MM.1S (cell line): Measurements from ENCODE around the gene ZNF474.

ENCODE experiments used
- DNase-seq: peaks from one replicate; pipeline ENCODE4 v3.0.0-alpha.2; 2015
- H2AFZ ChIP-seq: fragments of 300-600 bp; sonication (generic); 2 replicates; pipeline ENCODE4 v1.6.0; 2016; ENCODE audit warnings: antibody characterized with exemption, low read length
- H3F3A ChIP-seq: fragments of 300-600 bp; sonication (generic); 2 replicates; pipeline ENCODE4 v1.6.1; 2016; ENCODE audit warnings: mild to moderate bottlenecking, antibody characterized with exemption, low read length, moderate library complexity, mixed read lengths; ENCODE audit not compliant: insufficient read depth
- H3K27ac ChIP-seq: fragments of 300-600 bp; sonication (generic); 2 replicates; pipeline ENCODE4 v1.5.1; 2016; ENCODE audit warnings: mild to moderate bottlenecking, low read length
- H3K27me3 ChIP-seq: fragments of 300-600 bp; sonication (generic); replicated peaks from 2 replicates; pipeline ENCODE4 v1.6.0; 2016; ENCODE audit warnings: low read length; ENCODE audit not compliant: insufficient read depth
- H3K36me3 ChIP-seq: fragments of 300-600 bp; sonication (generic); replicated peaks from 2 replicates; pipeline ENCODE4 v1.6.1; 2016; ENCODE audit warnings: mild to moderate bottlenecking, low read length, mixed read lengths; ENCODE audit not compliant: insufficient read depth
- H3K4me1 ChIP-seq: fragments of 300-600 bp; sonication (generic); 2 replicates; pipeline ENCODE4 v1.6.1; 2016; ENCODE audit warnings: low read length, mixed read lengths
- H3K4me2 ChIP-seq: fragments of 300-600 bp; sonication (generic); 2 replicates; pipeline ENCODE4 v1.6.0; 2016; ENCODE audit warnings: low read depth, low read length
- H3K4me3 ChIP-seq: fragments of 300-600 bp; sonication (generic); 2 replicates; pipeline ENCODE4 v1.5.1; 2016; ENCODE audit warnings: low read length, mixed read lengths
- H3K79me2 ChIP-seq: fragments of 300-600 bp; sonication (generic); 2 replicates; pipeline ENCODE4 v1.6.1; 2016; ENCODE audit warnings: mixed run types, low read length, mixed read lengths
- H3K9ac ChIP-seq: fragments of 300-600 bp; sonication (generic); 2 replicates; pipeline ENCODE4 v1.6.1; 2016; ENCODE audit warnings: low read length, mixed read lengths
- H3K9me2 ChIP-seq: fragments of 300-600 bp; sonication (generic); replicated peaks from 2 replicates; pipeline ENCODE4 v1.6.1; 2016; ENCODE audit warnings: mild to moderate bottlenecking, low read length, mixed read lengths; ENCODE audit not compliant: insufficient read depth
- H3K9me3 ChIP-seq: fragments of 300-600 bp; sonication (generic); replicated peaks from 2 replicates; pipeline ENCODE4 v1.6.1; 2016; ENCODE audit warnings: mild to moderate bottlenecking, low read length, mixed read lengths; ENCODE audit not compliant: insufficient read depth
- H4K20me1 ChIP-seq: fragments of 300-600 bp; sonication (generic); 2 replicates; pipeline ENCODE4 v1.6.1; 2016; ENCODE audit warnings: mild to moderate bottlenecking, low read length, moderate library complexity, mixed read lengths; ENCODE audit not compliant: insufficient read depth
- EZH2 ChIP-seq: fragments of 300-600 bp; sonication (generic); optimal IDR thresholded peaks from 2 replicates; pipeline ENCODE3; 2017; ENCODE audit warnings: low read depth, mild to moderate bottlenecking, antibody characterized with exemption, low read length, mixed read lengths
- EZH2phosphoT487 ChIP-seq: fragments of 300-600 bp; sonication (generic); IDR thresholded peaks from 2 replicates; pipeline ENCODE4 v1.6.1; 2018; ENCODE audit warnings: antibody characterized with exemption, low read length
- TF ChIP-seq, protein P1 (sequence below): fragments of 300-600 bp; sonication (generic); IDR thresholded peaks from 2 replicates; pipeline ENCODE4 v1.5.1; 2016; ENCODE audit warnings: antibody characterized with exemption, low read length, mixed read lengths

Gene ZNF474

DNA sequence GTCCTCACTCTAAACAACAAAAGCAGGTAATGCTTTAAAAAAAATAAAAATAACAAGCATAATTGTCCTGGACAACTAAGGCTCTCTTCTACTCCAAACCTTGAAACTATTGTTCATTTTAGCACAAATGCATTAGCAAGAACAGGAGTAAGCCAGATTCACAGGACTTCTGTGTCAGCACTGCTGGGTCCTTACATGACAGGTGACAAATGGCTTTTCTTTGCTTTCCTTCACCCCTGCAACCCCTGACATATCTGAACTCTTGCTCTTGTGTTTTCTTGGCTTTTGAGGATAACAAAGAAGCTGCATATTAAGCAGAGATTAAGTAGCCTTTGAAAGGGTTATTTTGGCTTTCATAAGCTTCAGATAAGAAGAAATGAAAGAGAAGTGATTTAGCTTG, 71.1 kb downstream of the ZNF474 start:
- Histone ChIP-seq H4K20me1 (no peaks in the 10 kb centered on the region), H3K79me2 (no peaks in the 10 kb centered on the region), H2AFZ (no peak overlapping the region), H3K9me2 (no peaks in the 10 kb centered on the region), H3K9me3 (no peaks in the 10 kb centered on the region), H3K4me1 (no peaks in the 10 kb centered on the region), H3K27me3 (no peaks in the 10 kb centered on the region), H3K36me3 (no peaks in the 10 kb centered on the region), H3K4me2 (no peak overlapping the region), H3K27ac (no peak overlapping the region), H3F3A (no peaks in the 10 kb centered on the region), H3K9ac (no peak overlapping the region), H3K4me3 (no peak overlapping the region)
- no peak for DNase-seq
- TF ChIP-seq EZH2 (no peak), EZH2phosphoT487 (no peak)
- TF ChIP-seq, protein P1, sequence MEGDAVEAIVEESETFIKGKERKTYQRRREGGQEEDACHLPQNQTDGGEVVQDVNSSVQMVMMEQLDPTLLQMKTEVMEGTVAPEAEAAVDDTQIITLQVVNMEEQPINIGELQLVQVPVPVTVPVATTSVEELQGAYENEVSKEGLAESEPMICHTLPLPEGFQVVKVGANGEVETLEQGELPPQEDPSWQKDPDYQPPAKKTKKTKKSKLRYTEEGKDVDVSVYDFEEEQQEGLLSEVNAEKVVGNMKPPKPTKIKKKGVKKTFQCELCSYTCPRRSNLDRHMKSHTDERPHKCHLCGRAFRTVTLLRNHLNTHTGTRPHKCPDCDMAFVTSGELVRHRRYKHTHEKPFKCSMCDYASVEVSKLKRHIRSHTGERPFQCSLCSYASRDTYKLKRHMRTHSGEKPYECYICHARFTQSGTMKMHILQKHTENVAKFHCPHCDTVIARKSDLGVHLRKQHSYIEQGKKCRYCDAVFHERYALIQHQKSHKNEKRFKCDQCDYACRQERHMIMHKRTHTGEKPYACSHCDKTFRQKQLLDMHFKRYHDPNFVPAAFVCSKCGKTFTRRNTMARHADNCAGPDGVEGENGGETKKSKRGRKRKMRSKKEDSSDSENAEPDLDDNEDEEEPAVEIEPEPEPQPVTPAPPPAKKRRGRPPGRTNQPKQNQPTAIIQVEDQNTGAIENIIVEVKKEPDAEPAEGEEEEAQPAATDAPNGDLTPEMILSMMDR: no peak

DNA sequence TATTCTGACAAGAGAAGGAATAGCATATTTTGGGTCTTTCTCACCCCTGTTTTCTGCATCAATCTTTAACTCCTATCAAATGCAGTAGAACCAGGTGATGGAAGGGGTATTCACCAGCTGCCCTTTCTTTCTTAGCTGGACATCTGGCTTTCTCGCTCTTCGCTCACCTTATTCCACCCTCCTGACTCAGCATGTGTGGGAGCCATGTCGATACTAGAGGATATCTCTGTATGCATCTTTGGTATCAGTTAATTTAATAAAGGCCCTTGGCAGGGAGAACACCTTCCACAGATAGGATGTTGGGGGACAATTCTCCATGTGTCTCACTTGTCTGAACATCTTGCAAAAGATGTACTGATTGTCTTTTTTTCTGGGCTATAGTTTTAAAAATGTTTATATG, 71.5 kb downstream of the ZNF474 start:
- H3K27ac ChIP-seq: no peak overlapping the region

DNA sequence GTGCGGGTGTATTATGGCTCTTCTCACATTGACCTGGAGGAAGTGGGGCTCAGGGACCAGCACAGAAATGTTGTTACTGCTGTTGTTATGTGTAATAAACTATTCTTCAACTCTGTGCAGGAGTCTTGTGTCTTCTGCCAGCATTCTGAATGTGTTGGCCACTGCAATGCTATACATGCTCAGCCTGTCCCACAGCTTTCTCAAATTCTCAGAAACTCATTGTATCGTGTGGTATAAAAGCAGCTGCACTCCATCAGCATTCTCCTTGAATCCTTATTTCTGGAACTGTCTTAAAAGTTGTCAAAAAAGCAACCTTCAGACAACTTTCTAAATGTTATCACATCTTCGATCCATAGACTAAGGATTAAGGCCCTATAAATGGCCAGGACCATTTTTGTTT, 72.0 kb downstream of the ZNF474 start:
- H3K4me1 ChIP-seq: no peaks in the 10 kb centered on the region
- H3K9ac ChIP-seq: no peak overlapping the region
- no peaks in the 10 kb centered on the region for H3K9me3 ChIP-seq
- no peaks in the 10 kb centered on the region for H4K20me1 ChIP-seq
- no peaks in the 10 kb centered on the region for H3F3A ChIP-seq
- no peak overlapping the region for H3K4me2 ChIP-seq
- no peaks in the 10 kb centered on the region for H3K9me2 ChIP-seq
- H3K79me2 ChIP-seq: no peaks in the 10 kb centered on the region
- H2AFZ ChIP-seq: no peak overlapping the region
- no peak overlapping the region for H3K27ac ChIP-seq
- TF ChIP-seq EZH2 (no peak), EZH2phosphoT487 (no peak)
- TF ChIP-seq, protein P1: no peak
- H3K4me3 ChIP-seq: no peak overlapping the region
- no peaks in the 10 kb centered on the region for H3K27me3 ChIP-seq
- no peaks in the 10 kb centered on the region for H3K36me3 ChIP-seq
- DNase-seq: no peak

More for the DNA sequence above, 71.5 kb downstream of the ZNF474 start:
- H4K20me1 ChIP-seq: no peaks in the 10 kb centered on the region
- no peak overlapping the region for H2AFZ ChIP-seq
- H3K9ac ChIP-seq: no peak overlapping the region
- no peak for DNase-seq
- H3K79me2 ChIP-seq: no peaks in the 10 kb centered on the region
- H3K27me3 ChIP-seq: no peaks in the 10 kb centered on the region
- H3K4me3 ChIP-seq: no peak overlapping the region
- TF ChIP-seq, protein P1: no peak
- TF ChIP-seq EZH2phosphoT487: no peak
- TF ChIP-seq EZH2: no peak
- H3K9me3 ChIP-seq: no peaks in the 10 kb centered on the region
- H3F3A ChIP-seq: no peaks in the 10 kb centered on the region
- no peaks in the 10 kb centered on the region for H3K4me1 ChIP-seq
- no peak overlapping the region for H3K4me2 ChIP-seq
- H3K9me2 ChIP-seq: no peaks in the 10 kb centered on the region
- no peaks in the 10 kb centered on the region for H3K36me3 ChIP-seq
